ENCODE measurements around the gene SESTD1.
A peak's percentile ranks its signal among the peaks of the same experiment; 100 is the strongest.

SESTD1 gene

GRCh38 chr2:179240481-179241451 lies 23.9 kb downstream of the SESTD1 start:
- Histone ChIP-seq H3K79me2 (ENCODE audit: control insufficient read depth, insufficient read depth, low read length, poor library complexity) (no peaks in the 10 kb centered on the region), H3K4me1 (ENCODE audit: control insufficient read depth in 1 of 2, insufficient read depth in 2 of 2, low read length in 2 of 2) (peaks cover 0 to 3% of the 10 kb centered on the region in 2 experiments), H3K23ac (ENCODE audit: low read length) (no peak overlapping the region), H3K27ac (ENCODE audit: low read depth, low read length) (no peak overlapping the region), H2AFZ (ENCODE audit: insufficient read depth, low read length, poor library complexity) (no peak overlapping the region), H2BK120ac (ENCODE audit: insufficient read depth, low read length, poor library complexity) (no peak overlapping the region), H3K4me3 (ENCODE audit: low read depth, low read length) (no peak overlapping the region), H3K27me3 (ENCODE audit: insufficient read depth, low read length) (no peaks in the 10 kb centered on the region), H3K36me3 (ENCODE audit: control insufficient read depth in 1 of 2, insufficient read depth in 2 of 2, low read length in 2 of 2) (no peaks in the 10 kb centered on the region), H3K18ac (ENCODE audit: low read length) (peak overlapping the region; percentile 78), H2BK5ac (ENCODE audit: low read depth, low read length, poor library complexity) (no peak overlapping the region), H3K14ac (ENCODE audit: low read length) (no peak overlapping the region), H3K9ac (ENCODE audit: low read length) (no peak overlapping the region), H4K91ac (ENCODE audit: low read depth, low read length) (no peak overlapping the region), H4K8ac (ENCODE audit: low read depth, low read length) (peak overlapping the region; percentile 38), H3K4me2 (ENCODE audit: low read length) (no peak overlapping the region), H3K9me3 (ENCODE audit: insufficient read depth, low read depth, low read length) (no peaks in the 10 kb centered on the region), H2BK12ac (ENCODE audit: low read length) (no peak overlapping the region), H2AK5ac (ENCODE audit: low read length) (no peak overlapping the region), H4K12ac (ENCODE audit: low read depth, low read length) (no peak overlapping the region), H3K79me1 (ENCODE audit: low read length) (no peaks in the 10 kb centered on the region), H3K4ac (ENCODE audit: low read depth, low read length) (peak overlapping the region; percentile 69)
- WGBS (ENCODE audit: extremely low coverage, insufficient coverage, insufficient read length): no CpG with 5 or more reads among the region's 4 CpGs
- no peak for DNase-seq

- Histone ChIP-seq H3K79me1 (ENCODE audit: low read length) (no peaks in the 10 kb centered on the region), H3K18ac (ENCODE audit: low read length) (no peak overlapping the region), H3K23ac (ENCODE audit: low read length) (no peak overlapping the region), H3K79me2 (ENCODE audit: control insufficient read depth, insufficient read depth, low read length, poor library complexity) (no peaks in the 10 kb centered on the region), H3K27ac (ENCODE audit: low read depth, low read length) (no peak overlapping the region), H4K8ac (ENCODE audit: low read depth, low read length) (no peak overlapping the region), H3K9ac (ENCODE audit: low read length) (no peak overlapping the region), H3K36me3 (ENCODE audit: control insufficient read depth in 1 of 2, insufficient read depth in 2 of 2, low read length in 2 of 2) (no peaks in the 10 kb centered on the region), H4K12ac (ENCODE audit: low read depth, low read length) (no peak overlapping the region), H3K4me2 (ENCODE audit: low read length) (no peak overlapping the region), H3K9me3 (ENCODE audit: insufficient read depth, low read depth, low read length) (no peaks in the 10 kb centered on the region), H4K91ac (ENCODE audit: low read depth, low read length) (no peak overlapping the region), H2AFZ (ENCODE audit: insufficient read depth, low read length, poor library complexity) (no peak overlapping the region), H3K4me1 (ENCODE audit: control insufficient read depth in 1 of 2, insufficient read depth in 2 of 2, low read length in 2 of 2) (peaks cover 0 to 3% of the 10 kb centered on the region in 2 experiments), H3K27me3 (ENCODE audit: insufficient read depth, low read length) (no peaks in the 10 kb centered on the region), H2BK5ac (ENCODE audit: low read depth, low read length, poor library complexity) (no peak overlapping the region), H3K4me3 (ENCODE audit: low read depth, low read length) (no peak overlapping the region), H2AK5ac (ENCODE audit: low read length) (no peak overlapping the region), H3K4ac (ENCODE audit: low read depth, low read length) (no peak overlapping the region), H2BK12ac (ENCODE audit: low read length) (no peak overlapping the region), H3K14ac (ENCODE audit: low read length) (no peak overlapping the region), H2BK120ac (ENCODE audit: insufficient read depth, low read length, poor library complexity) (no peak overlapping the region)
- DNase-seq: no peak
- no CpG with 5 or more reads among the region's 2 CpGs for WGBS (ENCODE audit: extremely low coverage, insufficient coverage, insufficient read length)
These were observed 24.8 kb downstream of the SESTD1 start for GRCh38 chr2:179239838-179240237.

- Histone ChIP-seq H3K9ac (ENCODE audit: low read length) (no peak overlapping the region), H3K18ac (ENCODE audit: low read length) (no peak overlapping the region), H2AFZ (ENCODE audit: insufficient read depth, low read length, poor library complexity) (no peak overlapping the region), H3K4ac (ENCODE audit: low read depth, low read length) (no peak overlapping the region), H3K4me3 (ENCODE audit: low read depth, low read length) (no peak overlapping the region), H2BK120ac (ENCODE audit: insufficient read depth, low read length, poor library complexity) (no peak overlapping the region), H3K14ac (ENCODE audit: low read length) (no peak overlapping the region), H4K12ac (ENCODE audit: low read depth, low read length) (no peak overlapping the region), H4K8ac (ENCODE audit: low read depth, low read length) (no peak overlapping the region), H2AK5ac (ENCODE audit: low read length) (no peak overlapping the region), H3K79me1 (ENCODE audit: low read length) (no peaks in the 10 kb centered on the region), H3K36me3 (ENCODE audit: control insufficient read depth in 1 of 2, insufficient read depth in 2 of 2, low read length in 2 of 2) (no peaks in the 10 kb centered on the region), H2BK5ac (ENCODE audit: low read depth, low read length, poor library complexity) (no peak overlapping the region), H3K79me2 (ENCODE audit: control insufficient read depth, insufficient read depth, low read length, poor library complexity) (no peaks in the 10 kb centered on the region), H4K91ac (ENCODE audit: low read depth, low read length) (no peak overlapping the region), H2BK12ac (ENCODE audit: low read length) (no peak overlapping the region), H3K23ac (ENCODE audit: low read length) (no peak overlapping the region), H3K27ac (ENCODE audit: low read depth, low read length) (no peak overlapping the region), H3K4me2 (ENCODE audit: low read length) (no peak overlapping the region), H3K27me3 (ENCODE audit: insufficient read depth, low read length) (no peaks in the 10 kb centered on the region), H3K4me1 (ENCODE audit: control insufficient read depth in 1 of 2, insufficient read depth in 2 of 2, low read length in 2 of 2) (peaks cover 0 to 3% of the 10 kb centered on the region in 2 experiments), H3K9me3 (ENCODE audit: insufficient read depth, low read depth, low read length) (no peaks in the 10 kb centered on the region)
- DNase-seq: peak in 1 of 2 donors; percentile 41
These were observed 25.4 kb downstream of the SESTD1 start for GRCh38 chr2:179239195-179239594.

- H3K4me2 ChIP-seq (ENCODE audit: low read length): no peak overlapping the region
- H3K18ac ChIP-seq (ENCODE audit: low read length): no peak overlapping the region
- H3K23ac ChIP-seq (ENCODE audit: low read length): no peak overlapping the region
- no peak overlapping the region for H4K8ac ChIP-seq (ENCODE audit: low read depth, low read length)
- no peak overlapping the region for H3K27ac ChIP-seq (ENCODE audit: low read depth, low read length)
- H3K27me3 ChIP-seq (ENCODE audit: insufficient read depth, low read length): no peaks in the 10 kb centered on the region
- H3K79me2 ChIP-seq (ENCODE audit: control insufficient read depth, insufficient read depth, low read length, poor library complexity): no peaks in the 10 kb centered on the region
- no peak overlapping the region for H2BK5ac ChIP-seq (ENCODE audit: low read depth, low read length, poor library complexity)
- no peaks in the 10 kb centered on the region for H3K79me1 ChIP-seq (ENCODE audit: low read length)
- H3K4me1 ChIP-seq (ENCODE audit: control insufficient read depth in 1 of 2, insufficient read depth in 2 of 2, low read length in 2 of 2): peaks cover 0 to 3% of the 10 kb centered on the region in 2 experiments
- H4K12ac ChIP-seq (ENCODE audit: low read depth, low read length): no peak overlapping the region
- H3K14ac ChIP-seq (ENCODE audit: low read length): no peak overlapping the region
- no peak overlapping the region for H2BK12ac ChIP-seq (ENCODE audit: low read length)
- no peak overlapping the region for H4K91ac ChIP-seq (ENCODE audit: low read depth, low read length)
- H2AFZ ChIP-seq (ENCODE audit: insufficient read depth, low read length, poor library complexity): no peak overlapping the region
- H3K4ac ChIP-seq (ENCODE audit: low read depth, low read length): no peak overlapping the region
- no peak overlapping the region for H2AK5ac ChIP-seq (ENCODE audit: low read length)
- no CpG with 5 or more reads among the region's 1 CpG for WGBS (ENCODE audit: extremely low coverage, insufficient coverage, insufficient read length)
- H3K36me3 ChIP-seq (ENCODE audit: control insufficient read depth in 1 of 2, insufficient read depth in 2 of 2, low read length in 2 of 2): peaks cover 2 to 3% of the 10 kb centered on the region in 2 experiments
- H3K9ac ChIP-seq (ENCODE audit: low read length): no peak overlapping the region
- no peak for DNase-seq
- no peaks in the 10 kb centered on the region for H3K9me3 ChIP-seq (ENCODE audit: insufficient read depth, low read depth, low read length)
- H2BK120ac ChIP-seq (ENCODE audit: insufficient read depth, low read length, poor library complexity): no peak overlapping the region
- no peak overlapping the region for H3K4me3 ChIP-seq (ENCODE audit: low read depth, low read length)
These were observed 26.6 kb downstream of the SESTD1 start for GRCh38 chr2:179238027-179238426.

Data from trophoblast cell (in vitro differentiated cells and primary cell).